Amniotic stem cell (primary cell): Measurements from ENCODE around the gene ANO1.
"Not testable (repeated sequence)": the region's sequence is repeated elsewhere in the genome, so short reads cannot be mapped to it uniquely, and the experiment has no call there.

Experiments
- DNase-seq: peaks from one replicate; lab custom pipeline; 2025; lab: John Stamatoyannopoulos, UW

Gene ANO1

DNA sequence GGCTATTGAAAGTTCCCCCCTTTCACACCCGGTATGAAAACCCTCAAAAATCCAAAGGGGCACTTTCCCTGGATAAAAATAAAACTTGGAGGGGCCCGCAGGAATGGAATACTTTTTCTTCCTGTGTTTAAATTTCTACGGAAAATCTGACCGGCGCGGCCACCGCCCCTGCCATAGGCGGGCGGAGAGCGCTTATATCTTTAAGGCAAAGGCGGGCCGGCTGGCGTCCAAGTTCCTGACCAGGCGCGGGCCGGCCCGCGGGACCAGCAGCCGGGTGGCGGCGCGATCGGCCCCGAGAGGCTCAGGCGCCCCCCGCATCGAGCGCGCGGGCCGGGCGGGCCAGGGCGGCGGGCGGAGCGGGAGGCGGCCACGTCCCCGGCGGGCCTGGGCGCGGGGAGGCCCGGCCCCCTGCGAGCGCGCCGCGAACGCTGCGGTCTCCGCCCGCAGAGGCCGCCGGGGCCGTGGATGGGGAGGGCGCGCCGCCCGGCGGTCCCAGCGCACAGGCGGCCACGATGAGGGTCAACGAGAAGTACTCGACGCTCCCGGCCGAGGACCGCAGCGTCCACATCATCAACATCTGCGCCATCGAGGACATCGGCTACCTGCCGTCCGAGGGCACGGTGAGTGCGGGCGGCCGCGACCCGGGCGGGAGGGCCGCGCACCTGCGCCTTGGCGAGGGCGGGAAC, at the start of gene ANO1:
Gene ANO1, plus strand, starts transcription at position 223 of the 686 bp plus-strand sequence. Its CDS starts 290 bp downstream, at position 513.
- no peak for DNase-seq

DNA sequence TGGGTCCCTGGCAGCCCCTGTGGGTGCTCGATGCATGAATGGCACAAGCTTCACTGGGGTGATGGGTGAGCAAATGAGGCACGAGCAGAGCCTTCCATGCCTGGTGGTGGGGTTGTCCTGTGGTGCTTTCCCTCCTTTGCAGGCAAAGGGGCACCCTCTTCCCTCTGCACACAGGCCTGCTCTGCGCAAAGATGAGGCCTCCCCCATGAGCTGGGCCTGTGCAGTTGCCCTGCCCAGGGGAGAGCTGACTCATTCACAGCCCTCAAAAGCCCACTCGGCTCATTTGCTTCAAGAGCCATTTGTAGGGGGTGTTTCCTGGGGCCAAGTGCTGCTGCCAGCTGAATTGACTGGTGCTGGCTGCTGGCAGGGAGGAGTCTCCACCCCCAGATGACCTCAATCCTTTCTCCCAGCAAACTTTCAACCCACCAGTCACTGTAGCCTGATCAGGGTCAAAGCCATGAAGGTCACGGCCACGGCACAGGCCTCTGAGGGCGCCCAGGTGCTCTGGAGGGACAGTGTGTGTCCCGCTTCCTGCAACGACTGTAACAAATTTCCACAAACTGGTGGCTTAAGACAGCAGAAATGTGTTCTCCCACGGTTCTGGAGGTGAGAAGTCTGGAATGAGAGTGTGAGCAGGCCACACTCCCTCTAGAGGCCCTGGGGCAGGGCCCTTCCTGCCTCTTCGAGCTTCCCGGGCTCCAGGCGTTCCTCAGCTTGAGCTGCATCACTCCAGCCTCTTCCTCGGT, 48.8 kb upstream of the ANO1 start:
- no peak for DNase-seq

DNA sequence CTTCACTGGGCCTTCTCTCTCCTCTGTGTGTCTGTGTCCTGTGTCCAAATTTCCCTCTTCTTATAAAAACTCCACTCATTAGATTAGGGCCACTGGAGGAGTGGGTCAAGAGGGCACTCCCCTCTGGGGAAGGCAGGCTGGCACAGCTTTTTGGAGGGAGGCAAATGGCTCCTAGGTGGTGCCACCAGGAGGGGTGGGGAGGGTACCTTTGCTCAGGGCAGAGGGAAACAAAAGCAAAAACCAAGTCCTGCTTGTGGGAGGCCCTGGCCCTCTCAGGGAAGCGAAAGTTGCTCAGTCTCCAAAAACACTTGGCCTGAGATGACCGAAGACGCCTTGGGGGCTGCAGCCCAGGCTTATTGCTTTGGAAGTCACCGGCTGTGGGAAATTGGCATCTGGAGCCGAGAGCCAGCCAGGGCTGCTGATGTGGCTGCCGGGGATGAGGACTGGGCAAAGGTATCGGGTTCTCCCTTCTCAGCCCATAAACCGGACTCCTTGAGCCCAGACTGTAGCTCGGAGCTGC, 48.2 kb upstream of the ANO1 start:
- DNase-seq, result no peak

DNA sequence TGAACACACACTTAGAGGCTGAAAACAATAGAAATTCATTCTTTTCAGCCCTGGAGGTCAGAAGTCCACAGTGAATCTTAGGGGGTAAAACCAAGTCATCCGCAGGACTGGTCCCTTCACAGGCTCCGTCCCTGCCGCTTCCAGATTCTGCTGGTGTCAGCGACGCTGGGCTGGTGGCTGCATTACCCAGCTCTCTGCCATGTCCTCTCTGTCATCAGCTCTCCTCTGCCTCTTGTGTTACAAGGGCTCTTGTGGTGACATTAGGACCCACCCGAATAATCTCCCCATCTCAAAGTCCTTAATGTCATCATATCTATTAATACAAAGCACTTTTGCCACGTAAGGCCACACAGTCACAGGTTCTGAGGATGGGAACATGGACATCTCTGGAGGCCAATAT, 47.7 kb upstream of the ANO1 start:
- no peak for DNase-seq

DNA sequence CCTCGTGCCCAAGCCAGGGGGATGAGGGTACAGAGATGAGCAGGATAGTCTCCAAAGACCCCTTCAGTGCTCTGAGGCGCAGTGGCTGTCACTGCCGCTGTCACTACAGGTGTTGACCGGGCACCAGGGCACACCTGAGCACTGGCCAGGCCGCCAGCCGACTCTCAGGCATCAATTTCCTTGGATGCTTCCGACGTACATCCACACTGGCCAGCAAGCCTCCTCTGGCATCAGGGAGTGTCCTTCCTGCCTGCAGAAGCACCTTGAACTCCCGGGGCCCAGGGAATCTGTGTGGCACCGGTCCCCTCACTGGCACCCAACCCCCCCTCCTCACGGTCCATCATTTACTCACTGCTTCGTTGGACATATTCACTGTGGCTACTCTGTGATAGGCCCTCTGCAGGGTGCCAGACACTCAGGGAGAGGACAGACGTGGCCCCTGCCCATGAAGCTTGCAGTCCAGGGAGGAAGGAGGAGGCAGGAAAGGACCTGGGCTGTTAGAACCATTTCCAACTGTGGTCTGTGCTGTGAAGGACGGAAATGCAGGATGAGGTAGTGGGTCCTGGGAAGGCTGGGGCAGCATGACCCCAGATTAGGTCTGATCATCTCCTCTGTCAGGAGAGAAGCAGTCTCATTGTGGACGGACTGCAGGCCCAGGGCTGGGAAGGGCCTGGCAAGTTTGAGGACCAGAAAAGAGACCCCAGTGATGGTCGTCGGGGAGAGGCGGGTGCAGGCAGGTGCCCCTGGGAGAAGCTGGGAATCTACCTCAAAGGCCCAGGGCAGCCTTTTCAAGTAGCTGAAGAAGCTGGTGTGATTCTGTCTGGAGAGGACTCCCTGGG, 46.3 kb upstream of the ANO1 start:
- no peak for DNase-seq

DNA sequence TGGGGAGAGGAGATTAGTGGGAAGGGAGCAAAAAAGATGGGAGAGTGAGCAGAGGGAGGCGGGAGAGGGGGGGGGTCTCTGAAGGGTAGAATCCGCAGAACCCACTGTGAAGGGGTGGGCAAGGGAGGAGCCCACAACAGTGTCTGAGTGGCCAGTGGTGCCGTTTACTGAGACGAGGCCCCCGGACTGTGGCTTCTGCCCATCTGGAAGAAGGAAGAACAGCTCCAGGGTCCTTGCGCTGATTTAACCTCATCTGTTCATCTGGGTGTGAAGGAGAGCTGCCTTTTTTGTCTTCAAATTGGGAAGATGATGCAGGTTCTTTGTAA, 45.7 kb upstream of the ANO1 start:
- no peak for DNase-seq

DNA sequence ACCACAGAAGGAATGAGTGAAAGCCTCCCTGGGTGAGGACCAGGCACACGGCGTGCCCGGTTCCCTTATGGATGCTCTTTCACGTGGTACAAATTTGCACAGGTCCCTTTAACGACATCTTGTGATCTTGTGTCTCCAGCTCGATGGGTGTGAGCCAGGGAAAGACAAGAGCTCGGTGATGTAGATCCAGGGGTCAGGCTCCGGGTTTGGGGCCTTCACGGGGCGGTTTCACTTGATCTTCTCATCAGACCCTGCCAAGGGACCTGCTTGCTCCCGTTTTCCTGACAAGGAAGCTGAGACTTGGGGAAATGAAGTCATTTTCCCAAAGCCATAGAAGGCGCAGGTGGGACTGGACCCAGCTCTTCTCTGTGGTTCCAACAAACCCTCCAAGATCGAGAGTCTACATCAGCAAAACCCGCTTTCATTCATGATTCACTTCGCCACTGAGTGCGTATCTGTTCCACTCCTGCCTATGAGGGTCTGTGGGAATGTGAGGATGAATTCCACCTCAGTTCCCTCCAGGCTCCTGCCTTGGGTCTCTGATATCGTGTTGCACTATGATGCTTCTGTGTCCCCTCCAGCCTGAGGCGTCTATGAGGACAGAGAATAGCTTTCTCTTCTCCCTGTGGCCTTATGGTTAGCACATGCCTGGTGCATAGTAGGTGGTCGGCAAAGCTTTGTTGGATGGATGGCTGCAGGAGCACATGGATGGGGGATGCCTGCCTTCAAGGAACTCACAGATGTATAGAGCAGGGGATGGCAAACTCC, 45.0 kb upstream of the ANO1 start:
- DNase-seq, result no peak

DNA sequence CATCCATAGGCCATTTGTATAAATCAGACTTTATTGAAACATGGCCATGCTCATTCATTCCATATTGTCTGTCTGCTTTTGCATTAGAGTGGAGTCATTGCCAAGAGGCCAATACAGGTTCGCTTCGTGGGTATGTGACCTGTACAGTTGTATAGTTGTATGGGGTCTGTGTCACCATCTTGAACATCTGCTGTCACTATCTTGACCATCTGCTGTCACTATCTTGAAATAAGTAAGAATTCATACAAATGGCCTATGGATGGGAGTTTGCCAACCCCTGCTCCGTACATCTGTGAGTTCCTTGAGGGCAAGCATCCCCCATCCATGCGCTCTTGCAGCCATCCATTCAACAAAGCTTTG, 44.4 kb upstream of the ANO1 start:
- no peak for DNase-seq

DNA sequence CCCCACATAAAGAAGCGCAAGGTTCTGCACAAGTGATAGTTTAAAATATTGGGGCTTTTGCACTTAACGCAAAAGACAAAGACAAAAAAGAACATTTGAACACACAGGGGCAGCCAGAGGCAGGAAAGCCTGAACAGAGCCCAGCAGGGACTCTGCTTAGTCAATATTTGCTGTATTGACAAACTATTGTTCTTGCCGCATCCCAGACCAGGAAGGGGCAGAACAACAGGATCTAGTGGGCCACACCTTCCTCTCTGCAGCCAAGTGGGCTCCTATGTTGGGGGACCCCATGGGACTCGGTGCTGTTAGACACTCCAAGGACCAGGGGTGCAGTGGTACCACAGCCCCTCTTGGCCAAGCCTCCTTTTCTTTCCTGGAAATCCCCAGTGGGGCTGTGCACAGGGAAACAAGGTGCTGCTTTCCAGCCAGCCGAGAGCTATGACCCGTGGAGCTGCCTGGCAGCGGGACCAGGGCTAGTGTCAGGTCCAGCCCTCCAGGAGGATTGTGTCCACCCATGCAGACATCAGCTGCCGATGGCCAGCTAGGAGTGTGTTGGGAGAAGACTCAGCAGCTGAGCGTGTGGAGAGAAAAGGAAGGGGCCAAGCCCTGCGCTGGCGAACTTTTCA, 43.3 kb upstream of the ANO1 start:
- DNase-seq, result no peak

DNA sequence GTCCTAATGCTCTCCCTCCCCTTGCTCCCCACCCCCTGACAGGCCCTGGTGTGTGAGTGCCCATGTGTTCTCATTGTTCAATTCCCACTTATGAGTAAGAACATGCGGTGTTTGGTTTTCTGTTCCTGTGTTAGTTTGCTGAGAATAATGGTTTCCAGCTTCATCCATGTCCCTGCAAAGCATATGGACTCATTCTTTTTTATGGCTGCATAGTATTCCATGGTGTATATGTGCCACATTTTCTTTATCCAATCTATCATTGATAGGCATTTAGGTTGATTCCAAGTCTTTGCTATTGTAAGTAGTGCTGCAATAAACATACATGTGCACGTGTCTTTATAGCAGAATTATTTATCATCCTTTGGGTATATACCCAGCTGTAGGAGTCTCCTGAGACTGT, 42.5 kb upstream of the ANO1 start:
- DNase-seq, result not testable (repeated sequence)

DNA sequence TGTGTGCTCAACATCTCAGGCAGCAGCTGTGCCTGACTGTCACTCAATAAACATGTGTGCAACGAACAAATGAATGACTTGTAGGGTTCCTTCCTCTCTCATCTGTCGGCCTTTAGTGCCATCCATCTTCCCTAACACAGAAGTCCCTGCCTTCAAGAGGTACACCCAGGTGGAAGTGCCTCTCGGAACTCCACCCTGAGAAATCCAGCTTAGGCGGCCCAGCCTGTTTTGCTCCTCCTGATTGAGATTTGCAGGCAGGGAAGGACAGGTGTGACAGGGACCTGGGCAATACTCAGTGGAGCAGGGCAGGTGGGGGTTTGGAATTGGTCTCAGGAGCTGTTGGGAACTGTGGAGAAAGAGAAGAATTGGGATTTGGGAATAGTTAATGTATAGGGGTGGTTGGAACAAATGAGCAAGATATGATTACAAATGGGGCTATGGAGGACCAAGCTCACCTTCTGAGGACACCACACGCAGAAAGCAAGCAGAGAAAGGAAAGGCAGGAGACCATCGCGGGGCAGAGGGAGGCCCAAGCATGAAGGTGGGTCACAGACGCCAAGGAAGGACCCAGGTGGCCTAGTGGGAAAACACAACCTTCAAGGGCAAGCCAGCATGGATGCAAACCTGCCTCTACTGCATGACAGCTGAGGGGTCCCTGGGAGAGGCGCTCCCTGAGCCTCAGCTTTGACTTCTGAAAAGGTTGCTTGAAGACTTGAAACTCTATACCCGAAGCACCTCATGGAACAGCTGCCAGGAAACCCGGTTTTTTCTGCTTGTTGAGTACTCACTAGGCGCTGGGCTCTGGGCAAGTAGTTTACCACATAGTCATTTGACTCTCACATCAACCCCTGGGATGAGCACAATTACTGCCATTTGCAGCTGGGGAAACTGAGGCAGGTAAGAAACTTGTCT, 40.9 kb upstream of the ANO1 start:
- DNase-seq, result no peak

DNA sequence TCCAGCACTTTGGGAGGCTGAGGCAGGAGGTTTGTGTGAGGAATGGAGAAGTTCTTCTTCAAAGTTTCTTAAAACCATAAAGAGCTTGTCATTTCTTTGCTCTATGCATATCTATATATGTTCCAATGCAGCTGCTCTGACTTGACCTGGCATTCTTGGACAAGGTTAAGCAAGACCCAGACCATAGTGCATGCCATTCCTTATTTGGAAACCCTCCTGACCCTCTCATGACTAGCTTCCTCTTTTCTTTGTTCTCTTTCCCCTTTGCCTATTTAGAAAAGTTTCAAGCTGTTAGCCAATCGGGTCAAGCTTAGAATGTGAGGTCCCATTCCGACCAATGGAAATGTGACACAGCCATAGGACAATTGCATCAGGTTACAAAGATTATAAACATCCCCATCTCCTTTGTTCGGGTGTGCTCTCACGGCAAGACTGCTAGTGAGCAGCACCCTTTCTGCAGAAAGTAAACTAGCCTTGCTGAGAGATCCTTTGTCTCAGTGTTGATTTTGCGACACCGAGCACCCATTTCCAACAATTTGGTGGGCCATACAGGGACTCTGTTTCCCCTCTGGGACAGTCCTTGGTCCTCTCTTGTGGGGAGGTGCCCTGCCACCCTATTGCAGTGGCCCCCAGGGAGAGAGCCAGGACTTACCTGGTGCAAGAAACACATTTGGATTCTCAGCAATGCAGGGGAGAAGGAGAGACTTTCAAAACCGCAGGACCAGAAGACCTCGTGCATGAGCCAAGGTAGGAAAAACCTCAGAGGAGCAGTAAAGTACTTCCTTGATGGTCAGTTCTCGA, 39.9 kb upstream of the ANO1 start:
- DNase-seq, result no peak

DNA sequence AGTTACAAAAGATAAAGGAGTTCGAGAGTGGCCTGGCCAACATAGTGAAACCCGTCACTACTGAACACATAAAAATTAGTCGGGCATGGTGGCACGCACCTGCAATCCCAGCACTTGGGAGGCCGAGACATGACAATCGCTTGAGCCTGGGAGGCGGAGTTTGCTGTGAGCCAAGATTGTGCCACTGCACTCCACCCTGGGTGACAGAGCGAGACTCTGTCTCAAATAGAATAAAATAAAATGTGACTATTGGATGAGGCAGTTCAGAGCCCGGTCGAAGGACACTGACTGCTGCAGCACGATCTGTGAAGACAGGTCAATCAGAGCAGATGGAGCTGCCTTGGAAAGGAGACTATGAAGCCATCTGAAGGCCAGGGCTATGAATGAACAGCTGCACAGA, 37.7 kb upstream of the ANO1 start:
- no peak for DNase-seq

DNA sequence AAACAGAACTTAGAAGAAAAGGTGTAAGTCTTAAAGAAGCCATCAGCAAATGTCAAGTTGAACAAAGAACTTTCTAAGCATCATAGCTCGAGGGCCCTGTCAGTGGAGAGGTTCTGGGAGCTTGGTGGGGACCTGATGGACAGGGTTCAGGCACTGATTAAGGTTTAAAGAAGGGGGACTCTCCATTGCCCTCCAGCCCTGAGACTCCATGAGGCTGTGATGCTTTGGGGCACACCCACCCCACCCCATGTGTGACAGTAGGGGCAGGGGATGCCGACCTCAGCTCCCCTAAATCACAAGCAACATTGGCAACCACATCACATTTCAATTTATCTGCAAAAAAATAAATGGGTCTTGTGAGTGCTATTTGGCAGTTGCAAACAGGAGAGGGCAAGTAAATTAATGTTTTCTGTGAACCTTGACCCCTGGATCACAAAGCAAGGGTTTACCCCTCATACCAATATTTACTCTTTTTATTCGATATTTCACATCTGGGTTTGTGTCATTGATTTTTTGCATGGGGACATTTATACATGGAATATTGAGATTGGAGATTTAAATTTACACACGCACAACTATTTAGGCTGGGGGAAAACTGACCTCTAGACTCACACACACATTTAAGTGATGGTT, 37.1 kb upstream of the ANO1 start:
- no peak for DNase-seq

DNA sequence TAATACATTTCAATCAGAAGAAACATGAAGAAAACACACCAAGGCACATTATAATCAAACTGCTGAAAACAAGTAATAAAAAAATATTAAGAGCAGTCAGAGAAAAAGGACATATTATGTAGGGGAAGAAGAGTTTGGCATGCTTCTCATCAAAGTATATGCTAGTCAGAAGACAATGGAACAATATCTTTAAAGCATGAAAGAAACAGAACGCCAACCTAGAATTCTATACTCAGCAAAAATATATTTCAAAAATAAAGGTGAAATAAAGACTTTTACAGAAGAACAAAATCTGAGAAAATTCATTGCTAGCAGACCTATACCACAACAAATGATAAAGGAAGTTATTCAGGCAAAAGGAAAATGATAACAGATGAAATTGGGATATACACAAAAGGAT, 34.6 kb upstream of the ANO1 start:
- no peak for DNase-seq

DNA sequence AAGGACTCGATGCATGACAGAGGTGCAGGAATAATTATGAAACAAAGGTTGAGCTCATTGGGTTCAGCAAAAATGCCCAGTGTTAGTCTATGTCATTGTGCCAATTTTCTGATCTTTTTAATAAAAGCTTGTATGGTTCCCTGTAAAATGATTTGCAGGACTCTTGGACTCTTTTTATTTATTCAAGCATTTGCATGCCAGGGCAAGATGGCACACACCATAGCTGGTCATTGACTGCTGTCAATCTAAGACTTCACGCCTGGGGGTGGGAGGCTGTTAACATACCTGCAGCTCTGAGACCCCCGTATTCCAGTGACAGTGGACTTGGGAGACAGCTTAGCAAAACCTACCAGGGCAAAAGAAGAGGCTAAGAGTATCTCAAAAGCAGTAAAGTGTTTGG, 32.0 kb upstream of the ANO1 start:
- DNase-seq, result no peak

DNA sequence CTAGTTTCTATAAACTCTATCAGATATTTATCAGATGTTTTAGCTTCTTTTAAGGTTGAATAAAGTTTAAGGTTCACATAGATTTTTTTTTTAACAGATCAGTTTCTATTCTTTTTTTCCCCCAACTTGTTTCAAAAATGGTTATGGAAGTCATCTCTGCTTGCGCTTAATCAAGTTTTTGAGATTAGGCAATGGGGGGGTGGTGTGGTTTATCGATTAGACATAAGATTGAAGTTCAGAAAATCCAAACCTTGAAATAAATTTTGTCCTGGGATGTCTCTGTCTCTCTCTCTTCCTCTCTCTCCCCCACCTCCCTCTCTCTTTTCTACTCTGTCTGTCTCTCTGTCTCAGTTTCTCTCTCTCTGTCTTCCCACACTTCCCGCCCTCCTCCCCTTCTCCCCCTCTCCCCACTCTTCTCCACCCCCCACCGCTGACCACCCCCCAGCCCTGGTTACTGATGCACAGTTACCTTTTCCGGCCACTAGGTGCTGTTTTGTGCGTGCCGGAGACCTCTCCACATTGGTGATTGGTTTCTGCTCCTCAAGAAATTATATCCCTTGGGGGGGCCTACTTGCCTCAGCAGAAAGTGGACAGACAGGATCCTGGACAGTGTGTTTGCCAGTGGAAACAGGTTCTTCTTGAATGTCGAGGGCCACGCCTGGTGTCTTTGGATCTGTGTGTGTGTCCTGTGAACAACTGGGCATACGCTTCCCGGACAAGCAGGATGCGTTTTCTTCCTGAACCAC, 29.7 kb upstream of the ANO1 start:
- DNase-seq, result no peak

DNA sequence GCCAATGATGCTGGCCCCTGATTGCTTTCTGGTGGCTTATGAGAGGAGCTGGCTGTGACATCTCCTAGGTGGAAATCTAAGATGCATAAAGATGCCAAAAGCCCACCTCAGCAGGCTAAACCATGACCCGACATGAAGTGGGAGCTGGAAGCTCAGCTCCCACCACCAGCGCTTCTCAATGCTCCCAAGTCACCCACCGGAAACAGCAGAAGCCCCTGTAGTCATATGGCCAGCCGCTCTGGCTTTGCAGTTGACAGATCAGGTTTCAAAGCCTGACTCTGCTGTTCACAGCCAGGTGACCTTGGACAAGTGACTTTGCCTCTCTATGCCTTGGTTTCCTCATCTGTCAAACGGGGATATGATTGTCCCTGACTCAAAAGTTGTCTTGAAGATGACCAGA, 29.1 kb upstream of the ANO1 start:
- DNase-seq, result no peak

DNA sequence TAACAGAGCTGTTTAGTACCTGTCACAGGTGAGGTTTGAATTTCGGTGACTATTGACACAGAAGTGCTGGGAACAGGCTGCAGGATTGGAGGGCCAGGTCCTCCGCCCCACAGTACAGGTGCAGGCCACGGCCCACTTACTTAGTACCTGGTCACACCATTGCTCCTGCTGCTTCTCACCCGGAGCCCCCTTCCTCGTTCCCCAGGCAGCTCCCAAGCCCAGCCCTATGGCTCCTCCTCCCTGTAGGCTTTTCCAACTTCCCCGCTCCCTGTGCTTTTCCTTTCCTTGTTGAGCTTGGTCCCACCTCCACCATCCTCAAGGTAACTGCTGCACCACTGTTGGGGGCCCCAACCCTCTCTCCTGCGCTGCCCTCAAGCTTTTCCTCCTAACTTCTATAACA, 27.9 kb upstream of the ANO1 start:
- DNase-seq, result no peak
